ENCODE measurements around the gene RIPK1. TPM values are rescaled to one million over a fixed set of nuclear protein-coding genes. Genes with fewer than 3 reads are reported as not detected.

RIPK1 gene
- total and polyA plus RNA-seq, 9 of the 15 experiments (the other 6 are each of a cell fraction or from before 2014, with no cell fraction given), result 3.8 to 24.9 (median 17.7) TPM

DNA sequence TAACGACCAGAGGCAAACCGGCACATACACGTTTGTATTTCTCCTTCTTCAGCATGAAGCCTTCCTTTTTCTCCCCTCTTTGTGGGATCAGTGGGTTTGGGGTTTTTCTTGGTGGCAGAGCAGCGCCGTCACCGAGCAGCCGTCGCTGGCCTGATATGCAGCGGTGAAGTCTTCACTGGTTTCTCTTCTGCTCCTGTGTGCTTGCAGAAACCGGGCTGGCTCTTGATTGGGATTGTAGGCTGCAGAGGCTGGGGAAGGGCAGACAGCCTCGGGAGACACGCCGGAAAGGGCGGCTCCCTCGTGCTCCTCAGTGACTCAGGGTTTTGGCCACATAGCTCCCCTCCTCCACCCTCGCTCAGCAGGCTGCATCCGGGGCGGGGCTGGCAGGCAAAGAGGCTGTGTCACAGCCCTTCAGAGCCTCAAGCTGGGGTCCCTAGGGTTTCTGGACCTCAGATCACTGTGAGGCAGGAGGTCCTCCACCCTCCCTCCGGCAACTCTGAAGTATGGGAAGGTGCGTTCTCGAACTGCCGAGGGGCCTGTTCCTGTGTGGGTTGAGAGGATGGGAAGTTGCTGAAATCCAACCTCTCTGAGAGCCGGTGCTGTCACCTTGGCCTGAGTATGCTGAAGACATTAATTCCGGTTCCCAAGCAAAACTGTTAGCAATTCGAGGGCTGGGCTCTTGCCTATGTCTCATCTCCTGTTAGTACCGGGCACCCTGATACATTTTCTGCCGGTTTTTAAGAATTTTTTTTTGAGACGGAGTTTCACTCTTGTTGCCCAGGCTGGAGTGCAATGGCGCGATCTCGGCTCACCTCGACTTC is 44.4 kb upstream of the RIPK1 start (continued):
- TF ChIP-seq, protein P1, sequence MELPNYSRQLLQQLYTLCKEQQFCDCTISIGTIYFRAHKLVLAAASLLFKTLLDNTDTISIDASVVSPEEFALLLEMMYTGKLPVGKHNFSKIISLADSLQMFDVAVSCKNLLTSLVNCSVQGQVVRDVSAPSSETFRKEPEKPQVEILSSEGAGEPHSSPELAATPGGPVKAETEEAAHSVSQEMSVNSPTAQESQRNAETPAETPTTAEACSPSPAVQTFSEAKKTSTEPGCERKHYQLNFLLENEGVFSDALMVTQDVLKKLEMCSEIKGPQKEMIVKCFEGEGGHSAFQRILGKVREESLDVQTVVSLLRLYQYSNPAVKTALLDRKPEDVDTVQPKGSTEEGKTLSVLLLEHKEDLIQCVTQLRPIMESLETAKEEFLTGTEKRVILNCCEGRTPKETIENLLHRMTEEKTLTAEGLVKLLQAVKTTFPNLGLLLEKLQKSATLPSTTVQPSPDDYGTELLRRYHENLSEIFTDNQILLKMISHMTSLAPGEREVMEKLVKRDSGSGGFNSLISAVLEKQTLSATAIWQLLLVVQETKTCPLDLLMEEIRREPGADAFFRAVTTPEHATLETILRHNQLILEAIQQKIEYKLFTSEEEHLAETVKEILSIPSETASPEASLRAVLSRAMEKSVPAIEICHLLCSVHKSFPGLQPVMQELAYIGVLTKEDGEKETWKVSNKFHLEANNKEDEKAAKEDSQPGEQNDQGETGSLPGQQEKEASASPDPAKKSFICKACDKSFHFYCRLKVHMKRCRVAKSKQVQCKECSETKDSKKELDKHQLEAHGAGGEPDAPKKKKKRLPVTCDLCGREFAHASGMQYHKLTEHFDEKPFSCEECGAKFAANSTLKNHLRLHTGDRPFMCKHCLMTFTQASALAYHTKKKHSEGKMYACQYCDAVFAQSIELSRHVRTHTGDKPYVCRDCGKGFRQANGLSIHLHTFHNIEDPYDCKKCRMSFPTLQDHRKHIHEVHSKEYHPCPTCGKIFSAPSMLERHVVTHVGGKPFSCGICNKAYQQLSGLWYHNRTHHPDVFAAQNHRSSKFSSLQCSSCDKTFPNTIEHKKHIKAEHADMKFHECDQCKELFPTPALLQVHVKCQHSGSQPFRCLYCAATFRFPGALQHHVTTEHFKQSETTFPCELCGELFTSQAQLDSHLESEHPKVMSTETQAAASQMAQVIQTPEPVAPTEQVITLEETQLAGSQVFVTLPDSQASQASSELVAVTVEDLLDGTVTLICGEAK (IDR thresholded peaks at IDR 0.05), result peak; percentile 77
- TF ChIP-seq, protein P1 (CRISPR knock-in tag; IDR thresholded peaks at IDR 0.05), result no peak
- TF ChIP-seq ZBTB7A (IDR thresholded peaks at IDR 0.05; ENCODE audit: borderline replicate concordance, control insufficient read depth, low read depth, low read length) (peak; percentile 88), RFX7 (CRISPR knock-in tag; IDR thresholded peaks at IDR 0.05) (0 out of 2 replicates have a peak, but pooled peaks have one; percentile 40), CBX8 (IDR thresholded peaks at IDR 0.05; ENCODE audit: borderline replicate concordance, extremely low read depth, low read depth, low read length, poor library complexity, severe bottlenecking) (no peak), BRCA1 (IDR thresholded peaks at IDR 0.05) (no peak), BRCA1 (CRISPR knock-in tag; IDR thresholded peaks at IDR 0.05) (no peak), MCM3 (IDR thresholded peaks at IDR 0.05) (no peak), ZNF217 (CRISPR knock-in tag; IDR thresholded peaks at IDR 0.05) (no peak), LEF1 (IDR thresholded peaks at IDR 0.05) (peak; percentile 95), BCOR (IDR thresholded peaks at IDR 0.05) (peak; percentile 64; the same call in 1 of the 2 replicates), RAD51 (IDR thresholded peaks at IDR 0.05; ENCODE audit: borderline replicate concordance, low read depth) (no peak; the same call in 1 of the 2 replicates), SIN3A (IDR thresholded peaks at IDR 0.05; ENCODE audit: borderline replicate concordance in 2 of 2, control insufficient read depth in 1 of 2, low read depth in 2 of 2, low read length in 2 of 2) (peak; percentile 52 to 90; a peak in 2 of 4 replicates)
- TF ChIP-seq, protein P2, sequence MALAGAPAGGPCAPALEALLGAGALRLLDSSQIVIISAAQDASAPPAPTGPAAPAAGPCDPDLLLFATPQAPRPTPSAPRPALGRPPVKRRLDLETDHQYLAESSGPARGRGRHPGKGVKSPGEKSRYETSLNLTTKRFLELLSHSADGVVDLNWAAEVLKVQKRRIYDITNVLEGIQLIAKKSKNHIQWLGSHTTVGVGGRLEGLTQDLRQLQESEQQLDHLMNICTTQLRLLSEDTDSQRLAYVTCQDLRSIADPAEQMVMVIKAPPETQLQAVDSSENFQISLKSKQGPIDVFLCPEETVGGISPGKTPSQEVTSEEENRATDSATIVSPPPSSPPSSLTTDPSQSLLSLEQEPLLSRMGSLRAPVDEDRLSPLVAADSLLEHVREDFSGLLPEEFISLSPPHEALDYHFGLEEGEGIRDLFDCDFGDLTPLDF (CRISPR knock-in tag; IDR thresholded peaks at IDR 0.05), result no peak
- TF ChIP-seq, protein P3, sequence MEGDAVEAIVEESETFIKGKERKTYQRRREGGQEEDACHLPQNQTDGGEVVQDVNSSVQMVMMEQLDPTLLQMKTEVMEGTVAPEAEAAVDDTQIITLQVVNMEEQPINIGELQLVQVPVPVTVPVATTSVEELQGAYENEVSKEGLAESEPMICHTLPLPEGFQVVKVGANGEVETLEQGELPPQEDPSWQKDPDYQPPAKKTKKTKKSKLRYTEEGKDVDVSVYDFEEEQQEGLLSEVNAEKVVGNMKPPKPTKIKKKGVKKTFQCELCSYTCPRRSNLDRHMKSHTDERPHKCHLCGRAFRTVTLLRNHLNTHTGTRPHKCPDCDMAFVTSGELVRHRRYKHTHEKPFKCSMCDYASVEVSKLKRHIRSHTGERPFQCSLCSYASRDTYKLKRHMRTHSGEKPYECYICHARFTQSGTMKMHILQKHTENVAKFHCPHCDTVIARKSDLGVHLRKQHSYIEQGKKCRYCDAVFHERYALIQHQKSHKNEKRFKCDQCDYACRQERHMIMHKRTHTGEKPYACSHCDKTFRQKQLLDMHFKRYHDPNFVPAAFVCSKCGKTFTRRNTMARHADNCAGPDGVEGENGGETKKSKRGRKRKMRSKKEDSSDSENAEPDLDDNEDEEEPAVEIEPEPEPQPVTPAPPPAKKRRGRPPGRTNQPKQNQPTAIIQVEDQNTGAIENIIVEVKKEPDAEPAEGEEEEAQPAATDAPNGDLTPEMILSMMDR (IDR thresholded peaks at IDR 0.05 in 2 of 3, conservative IDR thresholded peaks at IDR 0.05 in 1 of 3; ENCODE audit: insufficient read depth in 2 of 3, low read depth in 1 of 3, low read length in 3 of 3), result 0 out of 6 replicates have a peak, but pooled peaks of 1 of the 3 experiments have one; percentile 2
